Esophagus muscularis mucosa (tissue), 4 donors: ENCODE measurements around the gene MAD2L1BP. TPM values are rescaled to one million over a fixed set of nuclear protein-coding genes. Genes with fewer than 3 reads are reported as not detected.
A peak's percentile ranks its signal among the peaks of the same experiment; 100 is the strongest.

Experiments used
- DNase-seq: peaks from one replicate; pipeline ENCODE4 v3.0.0-alpha.2; 2017; ENCODE audit errors: extremely low spot score
- H3K27ac ChIP-seq, 4 donors: fragments of 200-600 bp; sonication (generic); replicated peaks in 1 of 4; 1 replicate in 3 of 4; 2 replicates in 1 of 4; pipeline ENCODE4 v1.5.1; 2016 to 2019; ENCODE audit warnings: mild to moderate bottlenecking in 1 of 4
- H3K27me3 ChIP-seq, 4 donors: fragments of 200-600 bp; sonication (generic); one replicate each; pipeline versions ENCODE4 v1.5.1 to v1.6.0; 2016 to 2019
- H3K36me3 ChIP-seq, 4 donors: fragments of 200-600 bp; sonication (generic); one replicate each; pipeline ENCODE4 v1.5.1; 2016 to 2019
- H3K4me1 ChIP-seq, 4 donors: fragments of 200-600 bp; sonication (generic); one replicate each; pipeline ENCODE4 v1.5.1; 2016 to 2019
- H3K4me3 ChIP-seq, 4 donors: fragments of 200-600 bp; sonication (generic); 1 replicate in 2 of 4; 2 replicates in 2 of 4; pipeline ENCODE4 v1.5.1; 2016 to 2019; ENCODE audit warnings: mild to moderate bottlenecking in 4 of 4, moderate library complexity in 1 of 4
- H3K9me3 ChIP-seq, 4 donors: fragments of 200-600 bp; sonication (generic); 1 replicate in 3 of 4; 2 replicates in 1 of 4; pipeline ENCODE4 v1.5.1; 2016 to 2019
- CTCF ChIP-seq, 3 experiments: fragments of 200-600 bp in 2 of 3; fragments of 450-650 bp in 1 of 3; sonication (generic) in 2 of 3; IDR thresholded peaks; one replicate each; pipeline ENCODE4 v1.5.1; 2017 to 2019; ENCODE audit warnings: antibody characterized with exemption in 3 of 3, mild to moderate bottlenecking in 2 of 3, moderate library complexity in 1 of 3
- EP300 ChIP-seq: sonication (generic); formaldehyde crosslinking; IDR thresholded peaks from one replicate; pipeline ENCODE4 v1.6.1; 2017; ENCODE audit warnings: antibody characterized with exemption
- POLR2A ChIP-seq: fragments of 450-650 bp; IDR thresholded peaks from one replicate; pipeline ENCODE4 v1.6.1; 2017; ENCODE audit warnings: antibody characterized with exemption, moderate library complexity, mild to moderate bottlenecking, low read depth
- POLR2AphosphoS5 ChIP-seq, 2 donors: sonication (generic); formaldehyde crosslinking; IDR thresholded peaks; one replicate each; pipeline ENCODE4 v1.6.1; 2017; ENCODE audit warnings: antibody characterized with exemption in 2 of 2
- WGBS: methylation state at CpG from one replicate; pipeline ENCODE4 v1.1.5; 2018; 5-methylcytosine and 5-hydroxymethylcytosine counted together
- intact Hi-C: fragments of 100-400 bp; cut with DNase I; formaldehyde crosslinking; loops from one replicate; pipeline ENCODE4 v1.15.1; 2023
- total RNA-seq, 4 donors: library from RNA; depleted of rRNA; stranded (reverse); fragments of >200 nt; gene quantifications; one replicate each; pipeline versions ENCODE4 v1.1.0 to v1.2.1, GENCODE V29; 2016

MAD2L1BP gene
- total RNA-seq, 4 donors from 2014 or later = 17.9 to 26.7 (median 21.6) TPM

- intact Hi-C loops = loop anchor here (2.0 to 5.0 kb wide), 2 partner anchors 101 to 412 kb away; no protein-coding TSS in a partner anchor
Measured at GRCh38 chr6:43666196-43666920, 30.7 kb downstream of the MAD2L1BP start.

GRCh38 chr6:43667245-43668150 is 31.9 kb downstream of the MAD2L1BP start:
- H3K4me1 ChIP-seq = peaks cover 32 to 50% (median 45%) of the 10 kb centered on the region in 4 donors
- TF ChIP-seq EP300 (no peak), POLR2AphosphoS5 (IDR thresholded peaks at IDR 0.05) (peak; percentile 69 to 71), POLR2A (no peak), CTCF (IDR thresholded peaks at IDR 0.05) (peak; percentile 93 to 98 (median 96))
- intact Hi-C loops = loop anchor here (2.0 to 5.0 kb wide), 2 partner anchors 100 to 411 kb away; no protein-coding TSS in a partner anchor
- WGBS = 10% methylated on average over 13 of the region's 16 CpGs
- peak overlapping the region in 2 of 4 donors; percentile 20 to 25 for H3K4me3 ChIP-seq
- H3K9me3 ChIP-seq = no peaks in the 10 kb centered on the region
- no peak overlapping the region for H3K27ac ChIP-seq
- peaks cover 10 to 28% (median 21%) of the 10 kb centered on the region in 4 donors for H3K36me3 ChIP-seq
- no peaks in the 10 kb centered on the region for H3K27me3 ChIP-seq
- peak; percentile 96 for DNase-seq

More at GRCh38 chr6:43666196-43666920, 30.7 kb downstream of the MAD2L1BP start:
- H3K27ac ChIP-seq = no peak overlapping the region
- TF ChIP-seq POLR2AphosphoS5 (IDR thresholded peaks at IDR 0.05) = no peak
- no peak for TF ChIP-seq CTCF (IDR thresholded peaks at IDR 0.05)
- no peak for TF ChIP-seq EP300
- no peak for TF ChIP-seq POLR2A
- H3K36me3 ChIP-seq = peaks cover 5 to 16% (median 9%) of the 10 kb centered on the region in 4 donors
- H3K4me1 ChIP-seq = peaks cover 32 to 38% (median 36%) of the 10 kb centered on the region in 4 donors
- H3K4me3 ChIP-seq = no peak overlapping the region
- 59% methylated on average over 4 of the region's 13 CpGs for WGBS
- DNase-seq = no peak
- H3K27me3 ChIP-seq = no peaks in the 10 kb centered on the region
- no peaks in the 10 kb centered on the region for H3K9me3 ChIP-seq

GRCh38 chr6:43668151-43669028 is 32.8 kb downstream of the MAD2L1BP start:
- WGBS = 28% methylated on average over 12 of the region's 17 CpGs
- DNase-seq = no peak
- intact Hi-C loops = loop anchor here (5.0 kb wide), 1 partner anchor 99 kb away; no protein-coding TSS in a partner anchor

More at GRCh38 chr6:43668151-43669028, 32.8 kb downstream of the MAD2L1BP start:
- Histone ChIP-seq H3K9me3 (no peaks in the 10 kb centered on the region), H3K4me1 (peaks cover 32 to 58% (median 52%) of the 10 kb centered on the region in 4 donors), H3K36me3 (peaks cover 10 to 37% (median 28%) of the 10 kb centered on the region in 4 donors), H3K27me3 (no peaks in the 10 kb centered on the region), H3K27ac (peak overlapping the region in 3 of 4 donors; percentile 25 to 49 (median 45)), H3K4me3 (no peak overlapping the region)
- TF ChIP-seq POLR2A (no peak), EP300 (no peak), CTCF (IDR thresholded peaks at IDR 0.05) (peak; percentile 41 to 56 (median 51)), POLR2AphosphoS5 (IDR thresholded peaks at IDR 0.05) (peak; percentile 21 to 30)
